GM04503 (cell line): ENCODE measurements around the gene SMPX.
"Not testable (repeated sequence)": the region's sequence is repeated elsewhere in the genome, so short reads cannot be mapped to it uniquely, and the experiment has no call there.

Experiments
- DNase-seq: peaks from one replicate; pipeline ENCODE4 v3.0.0-alpha.2; 2012; ENCODE audit warnings: low read depth

Gene SMPX

GRCh38 chrX:21757960-21758359 lies at the start of gene SMPX:
Gene SMPX (minus strand): TSS chrX:21758116. CDS start chrX:21754290, 3,826 bp downstream.
- DNase-seq = no peak

DNA sequence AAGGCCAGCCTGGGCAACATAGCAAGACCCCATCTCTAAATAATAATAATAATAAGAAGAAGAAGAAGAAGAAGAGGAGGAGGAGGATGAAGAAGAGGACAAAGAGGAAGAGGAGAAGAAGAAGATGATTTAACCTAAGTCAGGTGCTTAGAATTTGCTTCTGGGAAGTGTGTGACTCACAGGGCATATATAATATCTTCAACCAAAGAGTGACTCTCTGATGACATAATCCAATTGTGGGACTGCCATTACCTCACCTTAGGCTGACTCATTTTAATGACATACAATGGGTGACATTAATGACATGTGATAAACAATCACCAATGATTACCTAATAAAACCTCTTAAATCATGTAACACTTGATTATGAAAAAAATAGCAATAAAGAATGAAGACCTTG lies 48.8 kb upstream of the SMPX start:
- DNase-seq = no peak

DNA sequence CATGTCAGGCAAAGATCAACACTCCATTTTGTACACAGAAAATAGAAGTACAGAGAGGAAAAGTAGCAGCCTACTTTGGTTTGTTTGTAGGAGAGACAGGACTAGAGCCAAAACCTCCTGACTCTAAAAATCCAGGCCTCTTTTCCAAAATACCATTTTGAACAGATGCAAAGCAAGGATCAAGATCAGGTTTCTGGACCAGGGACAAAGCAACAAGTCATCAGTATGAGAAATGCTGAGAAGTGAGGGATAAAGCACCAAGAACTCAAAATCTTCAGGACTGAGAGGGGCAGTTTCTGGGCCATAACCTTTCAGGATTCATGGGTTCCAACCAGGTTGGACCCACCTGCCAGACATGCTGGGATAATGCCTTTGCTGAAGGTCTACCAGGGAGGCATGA lies 44.9 kb upstream of the SMPX start:
- no peak for DNase-seq

GRCh38 chrX:21802054-21802670 lies 44.2 kb upstream of the SMPX start:
- no peak for DNase-seq

DNA sequence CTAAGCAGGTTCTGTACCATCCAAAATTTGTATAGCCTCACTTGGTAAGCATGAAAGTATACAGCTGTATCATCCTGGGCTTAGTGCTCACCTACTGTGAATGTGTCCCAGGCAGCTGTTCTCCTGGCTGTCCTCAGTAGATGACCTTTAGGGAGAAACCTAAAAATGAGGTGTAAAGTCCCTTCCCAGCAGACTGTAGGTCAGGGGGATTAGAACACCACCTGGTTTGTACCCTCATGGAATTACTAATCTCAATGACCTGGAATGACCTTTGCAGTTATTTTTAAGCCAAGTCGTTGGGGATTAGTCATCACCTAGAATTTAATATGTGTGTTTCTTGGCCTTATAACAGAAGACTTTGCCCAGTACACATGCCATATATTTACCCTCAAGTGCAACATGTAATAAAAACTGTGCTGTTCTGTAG lies 42.4 kb upstream of the SMPX start:
- DNase-seq = no peak

GRCh38 chrX:21799767-21800166 lies 41.9 kb upstream of the SMPX start:
- DNase-seq = no peak

DNA sequence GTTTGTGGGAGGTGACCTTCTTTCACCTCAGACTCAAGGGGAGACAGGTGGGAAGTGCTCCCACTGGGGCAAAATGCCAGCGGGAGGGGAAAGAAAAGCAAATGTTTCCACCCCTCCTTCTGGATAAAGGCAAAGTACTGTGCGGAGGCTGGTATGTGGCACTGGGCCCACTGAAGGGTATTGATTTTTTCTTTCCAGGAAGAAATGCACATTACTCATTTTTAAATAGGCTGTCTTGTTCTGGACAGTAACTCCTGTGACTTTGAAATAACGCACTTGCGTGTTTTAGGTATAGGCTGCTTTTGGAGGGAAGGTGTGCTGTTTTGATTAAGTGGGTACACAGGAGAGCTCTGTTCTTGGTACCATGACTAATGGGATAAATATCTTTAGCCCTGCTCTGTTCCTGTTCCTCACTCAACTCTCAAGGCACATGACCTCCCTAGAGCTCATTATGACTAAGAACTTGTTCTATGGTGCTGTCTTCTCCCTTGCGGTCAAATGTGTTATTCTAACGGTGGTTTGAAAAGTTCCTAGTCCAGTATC lies 40.8 kb upstream of the SMPX start:
- no peak for DNase-seq

DNA sequence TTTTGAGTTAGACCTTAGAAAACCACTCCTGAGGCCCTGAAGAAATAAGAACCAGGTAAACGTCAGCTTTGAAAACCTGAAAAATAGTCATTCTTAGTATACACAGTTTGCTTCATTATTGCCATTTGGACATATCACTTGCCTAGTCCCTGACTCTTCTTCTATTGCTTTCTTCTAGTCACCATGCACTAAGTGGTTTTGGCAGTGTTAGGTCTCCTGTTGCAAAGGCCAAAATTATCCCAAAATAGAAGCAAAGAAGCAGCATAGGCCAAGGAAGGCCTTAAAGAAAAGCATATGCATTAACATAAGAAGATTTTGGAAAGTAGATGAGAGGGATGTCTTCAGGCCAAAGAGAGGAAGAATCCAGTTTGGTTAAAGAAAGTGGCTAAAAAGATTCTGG lies 24.1 kb upstream of the SMPX start:
- DNase-seq = no peak

DNA sequence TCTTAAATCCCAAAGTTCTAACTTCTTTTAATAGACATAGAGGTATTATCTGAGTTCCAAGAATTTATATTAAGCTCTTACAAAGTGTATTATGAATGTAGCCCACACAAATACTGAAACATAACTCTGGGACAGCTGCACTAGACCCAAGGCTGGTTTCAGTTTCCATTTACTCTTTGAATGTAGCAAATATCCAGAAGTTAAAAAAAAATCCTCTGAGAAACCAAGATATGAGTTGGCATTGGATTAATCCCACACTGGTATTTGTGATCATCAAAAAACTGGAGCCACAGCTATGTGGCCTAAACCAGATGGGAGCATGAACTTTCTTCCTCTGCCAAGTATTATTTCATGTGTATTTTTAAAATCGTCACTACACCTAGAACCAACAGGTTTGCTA lies 23.6 kb upstream of the SMPX start:
- DNase-seq = no peak

DNA sequence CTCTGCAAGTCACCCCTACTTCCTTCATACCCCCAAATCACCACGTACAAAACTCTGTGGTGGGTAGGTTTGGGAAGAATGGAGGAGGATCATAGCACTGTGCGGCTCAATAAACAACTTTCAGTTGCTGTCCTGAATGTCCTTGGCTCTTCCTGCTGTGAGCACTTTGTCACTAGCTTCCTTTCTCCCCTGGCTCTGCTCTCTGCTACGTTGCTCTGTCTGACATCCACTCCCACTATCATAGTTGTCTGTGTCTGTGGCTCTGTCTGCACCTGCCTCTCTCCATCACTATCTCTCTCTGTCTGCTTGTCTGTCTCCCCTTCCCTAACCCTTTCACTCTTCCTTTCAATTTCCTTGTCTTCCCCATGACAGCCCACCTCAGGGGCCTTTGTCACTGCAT lies 21.2 kb upstream of the SMPX start:
- DNase-seq = no peak

DNA sequence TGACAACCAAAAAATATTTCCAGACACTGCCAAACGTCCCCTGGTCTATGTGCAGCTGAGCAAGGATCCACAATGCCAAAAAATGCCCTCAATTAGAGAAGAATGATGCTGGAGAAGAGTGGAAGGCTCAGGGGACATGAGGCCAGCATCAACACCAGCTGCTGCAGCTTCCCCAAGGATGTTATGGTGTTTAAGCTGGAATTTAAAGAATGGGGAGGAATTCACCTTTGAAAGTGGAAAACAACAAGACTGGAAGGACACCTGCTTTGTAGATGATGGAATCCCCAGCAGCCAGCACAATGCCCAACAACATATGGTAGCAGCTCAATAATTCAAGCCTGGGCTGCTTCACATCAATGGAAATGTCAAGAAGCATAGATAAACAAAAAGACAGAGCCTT lies 20.3 kb upstream of the SMPX start:
- DNase-seq = no peak

- not testable (repeated sequence) for DNase-seq
Measured at GRCh38 chrX:21775128-21775527, 17.2 kb upstream of the SMPX start.

- DNase-seq = not testable (repeated sequence)
Measured at GRCh38 chrX:21773036-21773435, 15.1 kb upstream of the SMPX start.

DNA sequence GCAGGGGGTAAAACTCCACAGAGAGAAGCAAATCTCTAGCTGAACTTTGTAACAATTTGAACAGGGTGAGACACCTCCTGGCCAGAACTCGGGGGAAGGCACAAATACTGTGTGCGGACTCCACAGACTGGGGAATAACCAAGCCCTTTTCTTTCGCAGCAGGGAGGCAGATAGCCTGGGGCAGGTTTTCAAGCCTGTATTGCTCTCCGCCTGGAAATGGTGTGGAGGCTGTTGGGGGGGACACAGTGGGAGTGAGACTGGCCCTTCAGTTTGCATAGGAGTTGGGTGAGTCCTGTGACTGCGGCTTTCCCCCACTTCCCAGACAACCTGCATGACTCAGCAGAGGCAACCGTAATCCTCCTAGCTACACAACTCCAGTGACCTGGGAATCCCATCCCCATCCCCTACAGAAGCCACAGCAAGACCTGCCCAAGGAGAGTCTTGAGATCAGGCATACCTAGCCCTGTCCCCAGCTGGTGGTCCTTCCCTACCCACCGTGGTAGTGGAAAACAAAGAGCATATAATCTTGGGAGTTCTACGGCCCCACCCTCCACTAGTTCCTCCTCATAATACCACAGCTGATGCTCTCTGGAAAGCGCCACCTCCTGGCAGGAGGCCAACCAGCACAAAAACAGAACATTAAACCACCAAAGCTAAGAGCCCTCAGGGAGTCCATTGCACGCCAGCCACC lies 12.9 kb upstream of the SMPX start:
- no peak for DNase-seq

DNA sequence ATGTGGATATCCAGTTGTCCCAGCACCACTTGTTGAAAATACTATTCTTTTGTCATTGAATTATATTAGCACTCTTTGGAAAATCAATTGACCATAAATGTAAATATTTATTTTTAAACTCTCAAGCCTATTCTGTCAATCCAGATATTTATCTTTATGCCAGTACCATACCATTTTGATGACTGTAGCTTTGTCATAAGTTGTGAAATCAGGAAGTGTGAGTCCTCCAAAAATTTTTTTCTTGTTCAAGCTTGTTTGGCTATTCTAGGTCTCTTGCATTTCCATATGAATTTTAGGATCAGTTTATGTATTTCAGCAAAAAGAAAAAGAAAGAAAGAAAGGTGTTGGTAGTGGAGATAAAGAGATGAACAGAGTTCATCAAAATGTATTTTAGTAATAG lies 8.2 kb upstream of the SMPX start:
- no peak for DNase-seq

- no peak for DNase-seq
Measured at GRCh38 chrX:21764008-21764407, 6.1 kb upstream of the SMPX start.

DNA sequence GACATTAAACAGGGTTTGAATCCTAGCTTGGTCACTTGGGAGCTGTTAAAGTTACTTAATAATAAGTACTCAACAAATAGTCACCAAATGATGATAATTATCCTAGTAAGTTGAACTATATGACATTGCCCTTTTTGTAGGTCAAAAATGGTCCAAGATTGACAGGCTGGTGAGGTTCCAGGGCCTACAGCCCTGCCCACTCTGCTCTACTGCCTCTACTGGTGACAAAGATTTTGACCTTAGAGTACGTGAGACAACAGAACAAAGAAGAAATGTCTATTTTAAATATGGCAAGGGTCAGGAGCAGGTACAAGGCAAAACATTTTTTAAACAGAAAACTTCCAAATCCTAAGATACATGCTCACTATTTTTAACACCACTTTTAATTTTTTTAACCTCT lies 572 bp upstream of the SMPX start:
- no peak for DNase-seq

GRCh38 chrX:21756785-21757529 lies 959 bp downstream of the SMPX start:
- no peak for DNase-seq

DNA sequence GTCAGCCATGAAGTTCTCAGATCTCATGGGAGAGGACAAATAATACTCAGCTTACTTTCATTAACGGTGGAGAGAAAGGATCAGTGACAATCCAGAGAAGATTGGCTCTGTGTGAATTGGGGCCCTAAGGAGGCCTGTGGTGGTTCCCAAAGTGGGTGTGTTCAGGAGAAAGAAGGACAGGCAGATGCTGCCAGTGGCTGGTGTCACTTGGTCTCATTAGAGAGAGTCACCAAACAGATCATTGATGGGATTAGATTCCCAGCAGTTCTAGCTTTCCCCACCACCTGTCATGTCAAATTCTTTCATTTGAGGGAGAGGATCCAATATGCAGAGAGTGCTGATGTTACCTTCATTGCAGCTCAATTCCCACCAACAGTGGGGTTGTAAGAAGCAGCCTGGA lies 8.0 kb downstream of the SMPX start:
- DNase-seq = no peak

GRCh38 chrX:21748235-21748634 lies 9.7 kb downstream of the SMPX start:
- no peak for DNase-seq

GRCh38 chrX:21747558-21747957 lies 10.4 kb downstream of the SMPX start:
- DNase-seq = no peak

GRCh38 chrX:21745756-21746155 lies 12.2 kb downstream of the SMPX start:
- no peak for DNase-seq

- DNase-seq = no peak
Measured at GRCh38 chrX:21744721-21745120, 13.2 kb downstream of the SMPX start.
